Measurements from ENCODE around the gene POC1A. TPM values are rescaled to one million over a fixed set of nuclear protein-coding genes. Genes with fewer than 3 reads are reported as not detected.

POC1A gene
- 3.9 and 34.7 TPM in 2 replicates for total RNA-seq

DNA sequence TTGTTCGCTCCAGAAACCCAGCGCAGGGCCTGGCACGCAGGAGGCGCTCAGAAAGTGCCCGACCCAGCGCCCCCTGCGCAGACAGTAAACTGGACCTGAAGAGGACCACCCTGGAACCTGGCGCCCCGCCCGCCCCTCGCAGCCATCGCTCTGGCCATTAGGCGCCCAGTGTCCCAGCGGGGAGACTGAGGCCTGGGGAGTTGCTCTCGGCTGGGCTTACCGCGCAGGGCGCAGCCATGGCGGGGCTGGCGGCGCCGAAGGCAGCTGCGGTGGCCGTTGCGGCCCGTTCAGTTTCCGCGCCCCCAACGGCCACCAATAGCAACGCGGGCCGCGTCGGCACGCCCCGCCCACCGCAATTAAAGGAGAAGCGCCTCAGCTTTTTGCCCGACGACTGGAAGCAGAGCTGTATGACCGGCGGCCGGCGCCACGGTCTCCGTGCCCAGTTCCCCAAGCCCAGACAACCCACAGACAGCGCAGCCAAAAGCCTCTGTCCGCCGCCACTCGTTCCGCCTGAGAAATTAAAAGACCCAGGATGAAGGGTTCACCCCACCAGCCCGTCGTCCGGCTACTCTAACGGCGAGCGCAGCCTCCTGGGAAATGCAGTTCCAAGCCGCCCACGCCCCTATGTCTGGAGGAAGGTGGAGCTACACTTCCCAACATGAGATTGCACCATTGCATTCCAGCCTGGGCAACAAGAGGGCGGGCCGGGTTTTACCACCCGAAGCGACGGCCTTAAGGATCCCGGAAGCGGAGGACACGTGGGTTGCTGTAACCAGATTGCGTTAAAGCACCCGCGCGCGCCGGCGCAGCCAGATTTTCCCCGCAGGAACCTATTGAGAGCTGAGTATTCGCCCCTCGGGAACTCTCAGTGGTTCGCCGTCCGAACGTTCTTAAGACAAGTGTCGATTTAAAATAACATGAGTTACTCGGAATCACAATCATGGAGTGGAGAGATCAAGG lies at the start of gene POC1A:
TSS of gene POC1A (minus strand) at position 289 of the 960 bp plus-strand sequence. CDS start at position 238, 51 bp downstream.

DNA sequence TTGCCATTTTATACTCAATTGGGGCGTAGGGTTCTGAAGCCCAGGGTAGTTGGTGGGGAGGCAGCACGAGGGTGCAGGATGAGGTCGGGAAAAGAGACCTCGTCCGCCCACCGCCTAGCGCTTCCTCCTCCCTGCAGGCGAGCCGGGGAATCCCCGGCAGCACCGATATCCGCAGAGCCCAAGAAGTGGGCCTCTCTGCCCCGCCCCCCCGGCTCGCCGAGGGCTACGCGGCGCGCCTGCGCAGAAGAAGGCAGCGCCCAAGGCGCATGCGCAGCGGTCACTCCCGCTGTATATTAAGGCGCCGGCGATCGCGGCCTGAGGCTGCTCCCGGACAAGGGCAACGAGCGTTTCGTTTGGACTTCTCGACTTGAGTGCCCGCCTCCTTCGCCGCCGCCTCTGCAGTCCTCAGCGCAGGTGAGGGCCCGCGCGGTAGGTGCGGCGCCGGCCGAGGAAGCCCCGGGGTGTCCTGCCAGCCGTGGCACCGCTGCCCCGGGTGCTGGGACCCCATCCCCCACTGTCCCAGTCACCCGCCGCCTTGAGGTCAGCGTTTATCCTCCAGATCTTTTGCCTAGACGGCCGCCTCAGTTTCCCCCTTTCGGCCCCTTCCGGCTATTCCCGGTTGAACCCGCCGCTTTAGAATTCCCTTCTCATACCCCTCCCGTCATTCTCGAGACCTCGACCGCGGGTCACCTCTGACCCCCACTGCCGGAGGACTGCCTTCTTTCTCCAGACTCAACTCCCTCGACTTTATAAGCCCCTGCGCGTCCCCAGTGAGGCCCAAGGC lies 43.8 kb upstream of the POC1A start, which contains the start of gene ALAS1:
TSS of gene ALAS1 (plus strand) at position 319 of the 784 bp plus-strand sequence. CDS start 1,082 bp downstream, outside the sequence.

DNA sequence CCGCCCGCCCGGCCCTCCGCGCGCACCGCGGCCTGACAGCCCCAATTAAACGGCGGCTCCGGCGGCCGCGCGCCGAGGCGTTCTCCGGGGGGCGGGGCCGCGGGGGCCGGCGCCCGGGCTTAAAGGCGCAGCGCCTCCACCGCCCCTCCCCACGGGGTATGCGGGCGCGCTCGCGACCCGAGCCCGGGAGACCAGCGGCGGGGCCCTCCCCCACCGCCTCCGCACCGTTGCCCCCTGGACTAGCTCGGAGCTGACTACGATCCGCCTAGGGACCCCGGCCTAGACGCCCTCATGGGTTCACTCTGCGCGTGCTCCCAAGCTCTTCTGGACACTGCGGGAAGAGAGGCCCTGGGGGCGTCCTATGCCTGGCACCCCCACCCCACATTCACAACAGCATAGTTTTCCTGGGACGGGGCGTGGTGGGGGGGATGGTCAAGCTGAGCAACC lies 97.7 kb downstream of the POC1A start, which contains the start of gene DUSP7:
TSS of gene DUSP7 (minus strand) at position 51 of the 447 bp plus-strand sequence. CDS start 205 bp downstream, outside the sequence.

Other genes starting within 250 kb of the POC1A start
- 19.0 and 38.0 TPM in 2 replicates for gene RRP9, start 212.5 kb downstream of the POC1A start, total RNA-seq
- gene PARP3, start 212.1 kb downstream of the POC1A start, total RNA-seq, result 10.8 and 19.9 TPM in 2 replicates
- 0.25 and 0.49 TPM in 2 replicates for gene GPR62, start 199.0 kb downstream of the POC1A start, total RNA-seq
- gene PCBP4, start 187.0 kb downstream of the POC1A start, total RNA-seq, result 68.7 and 81.2 TPM in 2 replicates
- gene ABHD14B, start 180.4 kb downstream of the POC1A start, total RNA-seq, result 26.1 and 81.4 TPM in 2 replicates
- gene ABHD14A, start 179.4 kb downstream of the POC1A start, total RNA-seq, result 24.8 and 44.9 TPM in 2 replicates
- 50.8 and 54.1 TPM in 2 replicates for gene ACY1, start 170.9 kb downstream of the POC1A start, total RNA-seq
- 1,554 and 1,953 TPM in 2 replicates for gene RPL29, start 158.5 kb downstream of the POC1A start, total RNA-seq
- gene DUSP7, start 97.9 kb downstream of the POC1A start, total RNA-seq, result 25.4 and 32.1 TPM in 2 replicates
- 48.4 and 49.0 TPM in 2 replicates for gene ALAS1, start 43.7 kb upstream of the POC1A start, total RNA-seq
- not detected in 2 replicates for gene TLR9, start 71.2 kb upstream of the POC1A start, total RNA-seq
- 141 and 180 TPM in 2 replicates for gene TWF2, start 84.7 kb upstream of the POC1A start, total RNA-seq
- gene PPM1M, start 91.3 kb upstream of the POC1A start, total RNA-seq, result 9.5 and 19.3 TPM in 2 replicates
- 44.3 and 47.2 TPM in 2 replicates for gene WDR82, start 124.2 kb upstream of the POC1A start, total RNA-seq
- gene GLYCTK, start 133.4 kb upstream of the POC1A start, total RNA-seq, result 10.6 and 14.8 TPM in 2 replicates
- 0.16 and 2.0 TPM in 2 replicates for gene DNAH1, start 161.9 kb upstream of the POC1A start, total RNA-seq